ENCODE measurements around the gene CLCN1.

The CLCN1 gene

DNA sequence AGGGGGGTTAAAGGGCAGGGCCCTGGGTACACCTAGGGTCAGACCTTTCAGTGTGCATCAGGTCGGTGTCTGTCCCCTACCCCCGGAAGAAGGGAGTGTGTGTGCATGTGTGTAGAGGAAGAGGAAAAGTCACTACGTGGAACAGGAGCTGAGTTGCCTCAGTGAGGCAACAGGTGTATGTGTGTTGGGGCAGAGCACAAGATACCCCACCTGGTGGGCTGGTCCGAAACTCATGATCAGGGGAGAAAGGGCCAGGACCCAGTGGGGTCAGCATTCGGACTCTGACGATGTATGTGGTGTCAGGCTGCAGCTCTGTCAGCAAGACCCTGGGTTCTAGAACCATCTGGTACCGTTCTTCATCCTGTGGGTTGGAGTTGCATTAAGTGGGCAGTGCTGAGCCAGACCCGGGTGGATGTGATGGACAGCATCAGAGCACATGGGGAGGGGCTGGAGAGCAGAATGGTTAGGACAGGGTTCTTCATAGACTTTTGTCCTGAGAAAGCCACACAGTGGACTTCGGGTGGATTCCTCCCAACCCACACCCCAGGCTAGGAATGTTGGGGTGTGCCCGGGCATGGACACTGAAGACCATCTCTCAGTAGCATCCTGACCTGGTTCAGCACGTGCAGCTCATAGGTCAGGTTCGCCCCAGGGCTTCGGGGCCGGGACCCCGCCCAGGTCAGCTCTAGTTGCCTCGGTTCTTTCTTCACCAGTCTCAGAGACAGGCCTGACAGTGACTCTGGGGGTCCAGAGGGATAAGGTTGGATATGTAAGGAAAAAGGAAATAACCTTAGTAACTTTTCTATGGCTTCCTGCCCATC lies 82.0 kb downstream of the CLCN1 start:
- no peak for DNase-seq (ENCODE audit: low spot score)

DNA sequence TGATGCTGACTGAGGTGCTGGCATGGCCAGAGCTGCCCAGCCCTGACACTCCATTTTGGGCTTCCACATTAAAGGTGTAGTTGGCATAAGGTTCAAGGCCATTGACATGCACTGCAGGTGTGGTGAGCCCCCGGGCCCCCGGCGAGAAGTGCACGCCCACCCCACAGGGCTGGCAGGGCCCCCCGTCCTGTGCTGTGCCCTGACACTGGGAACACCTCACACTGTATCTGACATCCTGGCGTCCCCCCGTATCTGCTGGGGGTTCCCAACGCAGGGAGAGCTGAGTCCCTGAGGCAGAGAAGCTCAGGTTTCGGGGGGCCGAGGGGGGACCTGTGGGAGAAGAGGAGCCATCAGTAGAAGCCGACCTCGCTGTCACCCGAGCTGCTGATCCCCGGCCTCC lies 82.7 kb downstream of the CLCN1 start:
- no peak for DNase-seq (ENCODE audit: low spot score)

DNA sequence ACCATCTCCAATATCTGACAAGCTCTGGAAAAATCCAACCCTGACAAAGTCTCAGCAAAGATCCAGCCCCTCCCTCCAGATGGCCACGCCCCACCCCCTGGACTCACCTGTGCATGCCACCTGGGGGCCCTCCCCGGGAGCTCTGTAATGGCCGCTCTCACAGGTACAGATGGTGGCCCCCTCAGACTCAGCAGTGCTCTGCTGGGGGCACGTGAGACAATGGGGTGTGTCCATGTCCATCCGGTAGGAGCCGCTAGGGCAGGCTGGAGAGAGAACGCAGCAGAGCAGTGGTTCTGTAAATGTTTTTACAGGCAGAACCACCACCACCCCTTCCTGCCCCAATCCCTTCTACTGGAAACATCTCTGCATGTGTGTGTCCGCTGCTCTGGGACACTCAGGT lies 83.2 kb downstream of the CLCN1 start:
- DNase-seq (ENCODE audit: low spot score) = no peak

DNA sequence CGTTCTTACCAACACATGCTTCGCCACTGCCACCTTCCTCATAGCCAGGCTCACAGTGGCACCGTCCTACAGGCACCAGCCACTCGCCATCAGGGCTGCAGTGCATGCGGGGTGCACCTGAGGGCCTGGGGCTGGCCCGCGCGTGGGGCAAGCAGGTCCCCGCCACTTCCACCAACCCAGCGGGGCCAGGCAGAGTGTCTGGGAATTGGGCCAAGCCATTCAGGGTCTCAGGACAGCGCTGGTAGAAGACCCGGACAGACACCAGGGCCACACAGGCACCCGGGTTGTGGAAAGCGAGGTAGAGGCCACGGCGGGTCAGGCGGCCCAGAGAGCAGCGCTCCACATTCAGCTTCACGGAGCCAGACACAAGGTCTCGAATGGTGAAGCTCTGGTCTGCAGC lies 83.7 kb downstream of the CLCN1 start:
- DNase-seq (ENCODE audit: low spot score) = no peak

DNA sequence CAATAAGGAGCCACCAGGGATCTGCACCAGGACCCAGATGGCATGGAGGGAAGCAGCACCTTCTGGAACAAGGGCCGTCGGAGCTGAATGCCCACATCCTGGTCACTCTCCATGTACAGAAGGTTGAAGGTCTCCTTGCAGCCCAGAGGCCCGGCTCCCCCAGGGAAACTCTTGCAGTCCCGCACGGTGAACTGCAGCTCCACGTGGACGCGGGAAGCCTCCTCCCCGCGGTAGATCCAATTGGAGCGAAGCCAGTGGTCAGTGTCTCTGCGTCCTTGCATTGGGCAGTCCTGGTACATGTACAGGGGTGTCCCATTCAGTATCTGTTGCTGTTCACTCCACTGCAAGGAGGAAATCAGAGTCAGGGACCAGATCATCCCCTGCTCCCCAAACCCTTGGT lies 85.4 kb downstream of the CLCN1 start:
- DNase-seq (ENCODE audit: low spot score) = no peak

All from kidney capillary endothelial cell (primary cell).